IMR-90 (cell line): ENCODE measurements around the gene ZC3H7B. TPM values are rescaled to one million over a fixed set of nuclear protein-coding genes. Genes with fewer than 3 reads are reported as not detected.

Source experiments
- ATAC-seq: fragments of 200-7000 bp; cut with Tn5 transposase; 2 replicates; pipeline ENCODE4 v1.9.1; 2020; ENCODE audit warnings: low read depth, mild to moderate bottlenecking, moderate library complexity
- BruUV-seq: library from RNA; stranded (reverse); fragments of 400-500 nt; replicated peaks from 2 replicates; lab custom pipeline; 2021; lab: Mats Ljungman, UMichigan
- CTCF ChIA-PET: fragments of 300-600 bp; formaldehyde crosslinking; extraction: SDS; loops from one replicate; lab custom pipeline; 2021; ENCODE audit warnings: antibody characterized with exemption; lab: Yijun Ruan, JAX
- POLR2A ChIA-PET: fragments of 300-600 bp; sonication (Branson Sonifier 250); formaldehyde crosslinking; loops from one replicate; lab custom pipeline; 2022; ENCODE audit warnings: antibody characterized with exemption; ENCODE audit not compliant: unreplicated experiment; lab: Charles Lee
- DNase-seq: peaks from one replicate; pipeline ENCODE4 v3.0.0; 2013
- H2AFZ ChIP-seq: replicated peaks from 2 replicates; pipeline ENCODE3; 2013; ENCODE audit warnings: low read length, mild to moderate bottlenecking; ENCODE audit not compliant: poor library complexity
- H2AK5ac ChIP-seq: 2 replicates; pipeline ENCODE4 v1.6.1; 2013; ENCODE audit warnings: low read depth, low read length, inconsistent platforms
- H2AK9ac ChIP-seq: replicated peaks from 2 replicates; pipeline ENCODE3; 2013; ENCODE audit warnings: mild to moderate bottlenecking, low read depth, low read length, moderate library complexity; ENCODE audit not compliant: poor library complexity
- H2BK120ac ChIP-seq: 2 replicates; pipeline ENCODE4 v1.6.1; 2013; ENCODE audit warnings: low read depth, low read length, inconsistent platforms
- H2BK15ac ChIP-seq: 3 replicates; pipeline ENCODE4 v1.6.1; 2013; ENCODE audit warnings: low read depth, low read length, inconsistent platforms
- H2BK20ac ChIP-seq: 2 replicates; pipeline ENCODE4 v1.6.1; 2013; ENCODE audit warnings: low read depth, mild to moderate bottlenecking, inconsistent platforms, low read length, moderate library complexity
- H2BK5ac ChIP-seq: 2 replicates; pipeline ENCODE4 v1.6.1; 2013; ENCODE audit warnings: mild to moderate bottlenecking, low read depth, low read length, inconsistent platforms; ENCODE audit not compliant: poor library complexity, severe bottlenecking
- H3K14ac ChIP-seq: replicated peaks from 2 replicates; pipeline ENCODE4 v1.6.1; 2013; ENCODE audit warnings: low read depth, low read length, inconsistent platforms
- H3K18ac ChIP-seq: 2 replicates; pipeline ENCODE4 v1.6.1; 2013; ENCODE audit warnings: low read depth, low read length, control low read depth
- H3K23ac ChIP-seq: 2 replicates; pipeline ENCODE4 v1.6.1; 2013; ENCODE audit warnings: low read depth, low read length, inconsistent platforms
- H3K27ac ChIP-seq: 2 replicates; pipeline ENCODE4 v1.5.1; 2013; ENCODE audit warnings: mild to moderate bottlenecking, control low read depth, low read length; ENCODE audit not compliant: insufficient read depth
- H3K27me3 ChIP-seq: 2 replicates; pipeline ENCODE4 v1.6.1; 2013; ENCODE audit warnings: low read length; ENCODE audit not compliant: control insufficient read depth, insufficient read depth
- H3K36me3 ChIP-seq: 2 replicates; pipeline ENCODE4 v1.6.1; 2013; ENCODE audit warnings: low read length, mixed read lengths; ENCODE audit not compliant: control insufficient read depth, insufficient read depth
- H3K4ac ChIP-seq: 2 replicates; pipeline ENCODE4 v1.6.1; 2013; ENCODE audit warnings: low read depth, low read length, inconsistent platforms
- H3K4me1 ChIP-seq: 2 replicates; pipeline ENCODE4 v1.6.1; 2013; ENCODE audit warnings: low read length, mixed read lengths; ENCODE audit not compliant: control insufficient read depth, insufficient read depth
- H3K4me2 ChIP-seq: 2 replicates; pipeline ENCODE4 v1.6.1; 2013; ENCODE audit warnings: low read depth, mild to moderate bottlenecking, control low read depth, low read length, moderate library complexity
- H3K4me3 ChIP-seq: 2 replicates; pipeline ENCODE4 v1.5.1; 2013; ENCODE audit warnings: low read depth, mild to moderate bottlenecking, control low read depth, low read length, moderate library complexity; ENCODE audit not compliant: insufficient read depth
- H3K56ac ChIP-seq: 2 replicates; pipeline ENCODE4 v1.6.1; 2013; ENCODE audit warnings: low read length, inconsistent platforms; ENCODE audit not compliant: insufficient read depth; ENCODE audit errors: extremely low read depth
- H3K79me1 ChIP-seq, 2 experiments: 2 replicates each; pipeline ENCODE4 v1.6.1; 2013; ENCODE audit warnings: low read length in 2 of 2, inconsistent platforms in 1 of 2, low read depth in 1 of 2
- H3K9ac ChIP-seq: 2 replicates; pipeline ENCODE4 v1.6.1; 2013; ENCODE audit warnings: low read depth, low read length, control low read depth
- H3K9me1 ChIP-seq: 2 replicates; pipeline ENCODE4 v1.6.1; 2013; ENCODE audit warnings: low read length, inconsistent platforms; ENCODE audit not compliant: insufficient read depth
- H3K9me3 ChIP-seq: 2 replicates; pipeline ENCODE4 v1.6.1; 2013; ENCODE audit warnings: low read length; ENCODE audit not compliant: control insufficient read depth, insufficient read depth
- H4K20me1 ChIP-seq: 2 replicates; pipeline ENCODE4 v1.6.1; 2013; ENCODE audit warnings: low read length, inconsistent platforms; ENCODE audit not compliant: insufficient read depth
- H4K5ac ChIP-seq: 2 replicates; pipeline ENCODE4 v1.6.1; 2013; ENCODE audit warnings: mild to moderate bottlenecking, low read depth, low read length, control low read depth
- H4K8ac ChIP-seq, 2 experiments: 2 replicates each; pipeline ENCODE4 v1.6.1; 2013; ENCODE audit warnings: low read depth in 2 of 2, low read length in 2 of 2, control low read depth in 1 of 2, inconsistent platforms in 1 of 2
- H4K91ac ChIP-seq: 2 replicates; pipeline ENCODE4 v1.6.1; 2013; ENCODE audit warnings: low read depth, low read length, inconsistent platforms; ENCODE audit not compliant: insufficient read depth
- BHLHE40 ChIP-seq: fragments of 150-350 bp; IDR thresholded peaks from 2 replicates; pipeline ENCODE4 v1.6.1; 2016; ENCODE audit warnings: mild to moderate bottlenecking, low read depth, low read length
- CEBPB ChIP-seq: IDR thresholded peaks from 2 replicates; pipeline ENCODE4 v1.6.1; 2012; ENCODE audit warnings: low read depth, low read length, improper control_type of control experiment
- CTCF ChIP-seq: conservative IDR thresholded peaks from 2 replicates; pipeline ENCODE4 v1.5.1; 2012; ENCODE audit warnings: mild to moderate bottlenecking, low read depth, low read length, improper control_type of control experiment
- ELK1 ChIP-seq: fragments of 150-350 bp; IDR thresholded peaks from 2 replicates; pipeline ENCODE4 v1.6.1; 2016; ENCODE audit warnings: low read depth, mild to moderate bottlenecking, low read length, moderate library complexity, borderline replicate concordance
- FOS ChIP-seq: fragments of 150-350 bp; IDR thresholded peaks from 2 replicates; pipeline ENCODE4 v1.6.1; 2016; ENCODE audit warnings: low read depth, low read length
- MAFK ChIP-seq: IDR thresholded peaks from 2 replicates; pipeline ENCODE4 v1.6.1; 2012; ENCODE audit warnings: low read depth, low read length, improper control_type of control experiment
- MAZ ChIP-seq: IDR thresholded peaks from 2 replicates; pipeline ENCODE4 v1.6.1; 2012; ENCODE audit warnings: low read depth, mild to moderate bottlenecking, low read length, improper control_type of control experiment, moderate library complexity, borderline replicate concordance
- MXI1 ChIP-seq: IDR thresholded peaks from 2 replicates; pipeline ENCODE4 v1.6.1; 2012; ENCODE audit warnings: low read depth, mild to moderate bottlenecking, low read length, moderate library complexity, borderline replicate concordance
- NFE2L2 ChIP-seq: fragments of 150-350 bp; IDR thresholded peaks from 2 replicates; pipeline ENCODE4 v1.6.1; 2016; ENCODE audit warnings: low read depth, mild to moderate bottlenecking, low read length
- RAD21 ChIP-seq: IDR thresholded peaks from 2 replicates; pipeline ENCODE4 v1.6.1; 2012; ENCODE audit warnings: low read length, improper control_type of control experiment
- RFX5 ChIP-seq: IDR thresholded peaks from 2 replicates; pipeline ENCODE4 v1.8.0; 2012; ENCODE audit warnings: low read depth, mild to moderate bottlenecking, low read length, moderate library complexity
- SMC3 ChIP-seq: fragments of 150-350 bp; IDR thresholded peaks from 2 replicates; pipeline ENCODE4 v1.6.1; 2016; ENCODE audit warnings: low read depth, mild to moderate bottlenecking, antibody characterized with exemption, low read length, moderate library complexity
- USF2 ChIP-seq: fragments of 150-350 bp; IDR thresholded peaks from 2 replicates; pipeline ENCODE4 v1.6.1; 2017; ENCODE audit warnings: mild to moderate bottlenecking, antibody characterized with exemption, low read length, low read depth
- WGBS, 2 experiments: methylation state at CpG; one replicate each; pipeline versions ENCODE4 v1.1.5 to v1.1.7; 2013; ENCODE audit warnings: missing lambda C conversion rate in 2 of 2; ENCODE audit not compliant: insufficient read length in 1 of 2; ENCODE audit errors: extremely low coverage in 2 of 2; 5-methylcytosine and 5-hydroxymethylcytosine counted together
- dilution Hi-C: fragments of 300-500 bp; cut with HindIII; formaldehyde crosslinking; loops from one replicate; pipeline ENCODE4 v1.14.3; 2018; ENCODE audit warnings: low sequenced_read_pairs; ENCODE audit not compliant: unreplicated experiment
- in situ Hi-C: fragments of 300-500 bp; cut with MboI; formaldehyde crosslinking; loops from 3 replicates; pipeline ENCODE4 v1.14.3; 2019; ENCODE audit warnings: low sequenced_read_pairs, inconsistent platforms, mixed read lengths
- intact Hi-C: fragments of 100-400 bp; cut with micrococcal nuclease; formaldehyde crosslinking; loops from 2 replicates; pipeline ENCODE4 v1.10.0; 2022
- polyA plus RNA-seq, 3 experiments: library from polyadenylated mRNA; depleted of rRNA; stranded (reverse); fragments of >200 nt; gene quantifications; 2 replicates each; pipeline ENCODE4 v1.2.3, GENCODE V29; 2012; ENCODE audit warnings: low replicate concordance in 1 of 3
- total RNA-seq: library from RNA; depleted of rRNA; stranded (reverse); fragments of >200 nt; gene quantifications from 2 replicates; pipeline ENCODE4 v1.2.3, GENCODE V29; 2012

The ZC3H7B gene
- total and polyA plus RNA-seq, 2 of the 4 experiments (the other 2 are of a cell fraction): 37.6 to 72.3 TPM

- no peak overlapping the region for H4K91ac ChIP-seq
- no peak overlapping the region for H3K4me3 ChIP-seq
- H3K4me2 ChIP-seq: no peak overlapping the region
- H3K9ac ChIP-seq: no peak overlapping the region
- no peak overlapping the region for H4K8ac ChIP-seq
- no peak overlapping the region for H2AK5ac ChIP-seq
- BruUV-seq: no TSS peak
- H3K23ac ChIP-seq: no peak overlapping the region
- no peaks in the 10 kb centered on the region for H3K9me1 ChIP-seq
- no peak overlapping the region for H2BK20ac ChIP-seq
- POLR2A ChIA-PET: no interaction called here
- H4K5ac ChIP-seq: no peak overlapping the region
- H3K4me1 ChIP-seq: peaks cover 2% of the 10 kb centered on the region; the same call in 1 of the 2 replicates
- peaks cover 51% of the 10 kb centered on the region for H3K36me3 ChIP-seq
- H3K27ac ChIP-seq: no peak overlapping the region
- dilution Hi-C loops (no loop called here), intact Hi-C loops (no loop called here), in situ Hi-C loops (no loop called here)
- 71% methylated on average over 9 of the region's 11 CpGs; no CpG with 5 or more reads in 1 of the 2 experiments for WGBS, 2 experiments
- no peak overlapping the region for H2BK5ac ChIP-seq
- H3K79me1 ChIP-seq: peaks cover 0 to 11% of the 10 kb centered on the region in 2 experiments; a peak in 1 of 4 replicates
- CTCF ChIA-PET: interaction anchor here (0.6 kb wide), 1 partner anchor 12 kb away, joined by 3 read pairs; no protein-coding TSS in a partner anchor
- ATAC-seq (peak; percentile 28; the same call in 1 of the 2 replicates), DNase-seq (no peak)
- TF ChIP-seq ELK1: no peak
- TF ChIP-seq CTCF: no peak
- no peak for TF ChIP-seq CEBPB
- no peak for TF ChIP-seq SMC3
- TF ChIP-seq RAD21: no peak
- no peak for TF ChIP-seq MAZ
- TF ChIP-seq MXI1: no peak
- TF ChIP-seq USF2: no peak
- TF ChIP-seq FOS: no peak
- TF ChIP-seq BHLHE40: no peak
- TF ChIP-seq NFE2L2: no peak
- TF ChIP-seq MAFK: no peak
- no peak for TF ChIP-seq RFX5
- no peak overlapping the region for H3K56ac ChIP-seq
- H3K14ac ChIP-seq: no peak overlapping the region
- H3K4ac ChIP-seq: no peak overlapping the region
- H2BK120ac ChIP-seq: no peak overlapping the region
- H2BK15ac ChIP-seq: no peak overlapping the region
- 0 out of 2 replicates have a peak, but pooled peaks cover 5% of the 10 kb centered on the region for H4K20me1 ChIP-seq
- H3K27me3 ChIP-seq: no peaks in the 10 kb centered on the region
- H2AK9ac ChIP-seq: no peak overlapping the region
- H3K9me3 ChIP-seq: peaks cover 2% of the 10 kb centered on the region; the same call in 1 of the 2 replicates
- H2AFZ ChIP-seq: peak overlapping the region; percentile 75
- H3K18ac ChIP-seq: no peak overlapping the region
Measured at GRCh38 chr22:41360126-41360525, 58.8 kb downstream of the ZC3H7B start.
